AG09319 (cell line): ENCODE results near the gene MFRP.

Experiments used
- DNase-seq: peaks from one replicate; pipeline ENCODE4 v3.0.0-alpha.2; 2010; ENCODE audit warnings: low read depth; ENCODE audit errors: extremely low read depth
- TF ChIP-seq, protein P1 (sequence below): IDR thresholded peaks from 2 replicates; pipeline ENCODE4 v1.5.1; 2011; ENCODE audit warnings: low read depth, mild to moderate bottlenecking, inconsistent platforms, low read length, moderate library complexity

The MFRP gene

DNA sequence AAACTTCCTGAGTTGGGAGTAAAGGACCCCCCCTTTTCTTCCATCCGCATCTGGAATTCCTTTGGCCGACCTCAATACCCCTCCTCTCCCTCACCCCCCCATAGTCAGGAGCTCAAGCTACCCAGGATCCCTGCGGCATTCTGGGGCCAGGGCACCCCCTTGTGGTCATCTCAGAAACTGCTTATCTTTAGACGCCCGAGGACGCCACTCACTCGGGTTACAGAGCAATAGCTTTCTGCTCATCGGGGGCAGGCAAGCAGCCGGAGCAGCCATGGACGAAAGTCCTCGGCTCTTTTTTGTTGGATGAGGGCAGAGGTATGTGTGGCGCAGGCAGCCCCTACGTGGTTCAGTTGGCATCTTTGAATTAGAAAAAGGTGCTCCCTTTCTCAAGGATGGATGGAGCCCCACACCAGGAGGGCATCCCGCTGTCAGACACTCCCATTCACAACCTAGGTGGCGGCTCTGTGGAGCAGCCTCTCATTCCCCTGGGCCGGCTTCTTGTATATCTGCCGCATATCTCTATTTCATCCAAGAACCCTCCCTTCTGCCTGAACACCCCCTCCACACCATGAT is 8.1 kb downstream of the MFRP start:
- TF ChIP-seq, protein P1, sequence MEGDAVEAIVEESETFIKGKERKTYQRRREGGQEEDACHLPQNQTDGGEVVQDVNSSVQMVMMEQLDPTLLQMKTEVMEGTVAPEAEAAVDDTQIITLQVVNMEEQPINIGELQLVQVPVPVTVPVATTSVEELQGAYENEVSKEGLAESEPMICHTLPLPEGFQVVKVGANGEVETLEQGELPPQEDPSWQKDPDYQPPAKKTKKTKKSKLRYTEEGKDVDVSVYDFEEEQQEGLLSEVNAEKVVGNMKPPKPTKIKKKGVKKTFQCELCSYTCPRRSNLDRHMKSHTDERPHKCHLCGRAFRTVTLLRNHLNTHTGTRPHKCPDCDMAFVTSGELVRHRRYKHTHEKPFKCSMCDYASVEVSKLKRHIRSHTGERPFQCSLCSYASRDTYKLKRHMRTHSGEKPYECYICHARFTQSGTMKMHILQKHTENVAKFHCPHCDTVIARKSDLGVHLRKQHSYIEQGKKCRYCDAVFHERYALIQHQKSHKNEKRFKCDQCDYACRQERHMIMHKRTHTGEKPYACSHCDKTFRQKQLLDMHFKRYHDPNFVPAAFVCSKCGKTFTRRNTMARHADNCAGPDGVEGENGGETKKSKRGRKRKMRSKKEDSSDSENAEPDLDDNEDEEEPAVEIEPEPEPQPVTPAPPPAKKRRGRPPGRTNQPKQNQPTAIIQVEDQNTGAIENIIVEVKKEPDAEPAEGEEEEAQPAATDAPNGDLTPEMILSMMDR = peak; percentile 89
- no peak for DNase-seq

- TF ChIP-seq, protein P1 = no peak
These were observed 8.8 kb downstream of the MFRP start for GRCh38 chr11:119337581-119338317.

GRCh38 chr11:119336744-119337469 is 9.6 kb downstream of the MFRP start:
- TF ChIP-seq, protein P1 = no peak
- DNase-seq = no peak

More at GRCh38 chr11:119337581-119338317, 8.8 kb downstream of the MFRP start:
- DNase-seq = no peak

GRCh38 chr11:119335655-119336543 is 10.6 kb downstream of the MFRP start:
- no peak for DNase-seq
- TF ChIP-seq, protein P1 = no peak

DNA sequence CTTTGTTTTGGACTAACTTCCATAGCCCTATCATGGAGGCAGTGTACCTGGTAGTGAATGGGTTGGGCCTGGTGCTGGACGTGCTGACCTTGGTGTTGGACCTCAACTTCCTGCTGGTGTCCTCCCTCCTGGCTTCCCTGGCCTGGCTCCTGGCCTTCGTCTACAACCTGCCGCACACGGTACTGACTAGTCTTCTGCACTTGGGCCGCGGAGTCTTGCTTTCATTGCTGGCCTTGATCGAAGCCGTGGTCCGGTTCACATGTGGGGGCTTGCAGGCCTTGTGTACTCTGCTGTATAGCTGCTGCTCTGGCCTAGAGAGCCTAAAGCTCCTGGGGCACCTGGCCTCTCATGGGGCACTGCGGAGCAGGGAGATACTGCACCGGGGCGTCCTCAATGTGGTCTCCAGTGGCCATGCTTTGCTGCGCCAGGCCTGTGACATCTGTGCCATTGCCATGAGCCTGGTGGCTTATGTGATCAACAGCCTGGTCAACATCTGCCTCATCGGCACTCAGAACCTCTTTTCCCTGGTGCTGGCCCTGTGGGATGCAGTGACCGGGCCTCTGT is 11.3 kb downstream of the MFRP start:
- TF ChIP-seq, protein P1 = no peak

GRCh38 chr11:119334174-119334930 is 12.2 kb downstream of the MFRP start, which contains the start of gene RNF26:
Gene RNF26, plus strand, starts transcription at chr11:119334527. Its CDS starts 596 bp downstream, at chr11:119335123.
- TF ChIP-seq, protein P1 = no peak
- DNase-seq = peak; percentile 91

More for the DNA sequence above, 11.3 kb downstream of the MFRP start:
- DNase-seq = no peak
